H9 (cell line): Measurements from ENCODE around the gene CCNC. TPM values are rescaled to one million over a fixed set of nuclear protein-coding genes. Genes with fewer than 3 reads are reported as not detected.

Source experiments
- DNase-seq: peaks from one replicate; pipeline ENCODE4 v3.0.0-alpha.2; 2017
- H2AFZ ChIP-seq: one replicate; pipeline ENCODE4 v1.6.1; 2013; ENCODE audit warnings: mild to moderate bottlenecking, low read length, control low read depth, moderate library complexity
- H2AK5ac ChIP-seq: 2 replicates; pipeline ENCODE4 v1.6.1; 2013; ENCODE audit warnings: low read length, control low read depth, mixed read lengths; ENCODE audit not compliant: insufficient read length
- H2BK120ac ChIP-seq: one replicate; pipeline ENCODE4 v1.6.1; 2013; ENCODE audit warnings: low read depth, mild to moderate bottlenecking, low read length, control low read depth, inconsistent platforms; ENCODE audit not compliant: poor library complexity, severe bottlenecking
- H2BK12ac ChIP-seq: 2 replicates; pipeline ENCODE4 v1.6.1; 2013; ENCODE audit warnings: low read length, control low read depth, mixed read lengths, low read depth; ENCODE audit not compliant: insufficient read length
- H2BK15ac ChIP-seq: 2 replicates; pipeline ENCODE4 v1.6.1; 2013; ENCODE audit warnings: low read depth, low read length, control low read depth
- H2BK20ac ChIP-seq: one replicate; pipeline ENCODE4 v1.6.1; 2013; ENCODE audit warnings: low read depth, mild to moderate bottlenecking, low read length, control low read depth, inconsistent platforms; ENCODE audit not compliant: poor library complexity, severe bottlenecking
- H2BK5ac ChIP-seq: 2 replicates; pipeline ENCODE4 v1.6.1; 2013; ENCODE audit warnings: low read length, control low read depth, mixed read lengths; ENCODE audit not compliant: insufficient read length
- H3K14ac ChIP-seq: 2 replicates; pipeline ENCODE4 v1.6.1; 2013; ENCODE audit warnings: low read length, control low read depth; ENCODE audit not compliant: insufficient read depth
- H3K18ac ChIP-seq: 2 replicates; pipeline ENCODE4 v1.6.1; 2013; ENCODE audit warnings: low read depth, mild to moderate bottlenecking, mixed read lengths, low read length, control low read depth; ENCODE audit not compliant: insufficient read length
- H3K23ac ChIP-seq: 2 replicates; pipeline ENCODE4 v1.6.1; 2013; ENCODE audit warnings: low read length, control low read depth, mixed read lengths, low read depth; ENCODE audit not compliant: insufficient read length
- H3K23me2 ChIP-seq: 2 replicates; pipeline ENCODE4 v1.6.1; 2013; ENCODE audit warnings: low read depth, mild to moderate bottlenecking, mixed read lengths, low read length, control low read depth; ENCODE audit not compliant: insufficient read length, poor library complexity, severe bottlenecking
- H3K27ac ChIP-seq: 2 replicates; pipeline ENCODE4 v1.5.1; 2013; ENCODE audit warnings: low read length, control low read depth, mixed read lengths, low read depth; ENCODE audit not compliant: insufficient read length
- H3K27me3 ChIP-seq: 2 replicates; pipeline ENCODE4 v1.6.1; 2013; ENCODE audit warnings: low read length, control low read depth, inconsistent platforms; ENCODE audit not compliant: insufficient read depth
- H3K4ac ChIP-seq: 2 replicates; pipeline ENCODE4 v1.6.1; 2013; ENCODE audit warnings: low read depth, mild to moderate bottlenecking, control low read depth, inconsistent platforms, low read length, moderate library complexity
- H3K4me1 ChIP-seq: 2 replicates; pipeline ENCODE4 v1.6.1; 2013; ENCODE audit warnings: low read length, control low read depth, inconsistent platforms; ENCODE audit not compliant: insufficient read depth
- H3K4me2 ChIP-seq: 2 replicates; pipeline ENCODE4 v1.6.1; 2013; ENCODE audit warnings: low read length, control low read depth, mixed read lengths; ENCODE audit not compliant: insufficient read length, insufficient read depth
- H3K56ac ChIP-seq: 2 replicates; pipeline ENCODE4 v1.6.1; 2013; ENCODE audit warnings: low read depth, mild to moderate bottlenecking, mixed read lengths, low read length, control low read depth; ENCODE audit not compliant: insufficient read length
- H3K79me1 ChIP-seq: 2 replicates; pipeline ENCODE4 v1.6.1; 2013; ENCODE audit warnings: low read depth, mild to moderate bottlenecking, moderate library complexity, low read length, control low read depth, inconsistent platforms; ENCODE audit not compliant: insufficient read depth, poor library complexity, severe bottlenecking
- H3K79me2 ChIP-seq: 2 replicates; pipeline ENCODE4 v1.6.1; 2013; ENCODE audit warnings: low read length, control low read depth, inconsistent platforms; ENCODE audit not compliant: insufficient read depth
- H3K9ac ChIP-seq: 2 replicates; pipeline ENCODE4 v1.6.1; 2013; ENCODE audit warnings: low read length, control low read depth, mixed read lengths; ENCODE audit not compliant: insufficient read length; ENCODE audit errors: extremely low read depth
- H3K9me3 ChIP-seq: one replicate; pipeline ENCODE4 v1.6.1; 2013; ENCODE audit warnings: low read depth, low read length, inconsistent platforms; ENCODE audit not compliant: control insufficient read depth
- H3T11ph ChIP-seq: one replicate; pipeline ENCODE4 v1.6.1; 2013; ENCODE audit warnings: mild to moderate bottlenecking, low read length, control low read depth, inconsistent platforms
- H4K20me1 ChIP-seq: one replicate; pipeline ENCODE4 v1.6.1; 2013; ENCODE audit not compliant: control insufficient read depth, insufficient read length, insufficient read depth
- H4K5ac ChIP-seq: 2 replicates; pipeline ENCODE4 v1.6.1; 2013; ENCODE audit warnings: low read depth, mild to moderate bottlenecking, mixed read lengths, low read length, control low read depth; ENCODE audit not compliant: insufficient read length
- H4K8ac ChIP-seq: replicated peaks from 2 replicates; pipeline ENCODE4 v1.6.1; 2013; ENCODE audit warnings: low read length, control low read depth, mixed read lengths, low read depth; ENCODE audit not compliant: insufficient read length
- H4K91ac ChIP-seq: 2 replicates; pipeline ENCODE4 v1.6.1; 2013; ENCODE audit warnings: low read depth, mild to moderate bottlenecking, moderate library complexity, mixed read lengths, low read length, control low read depth; ENCODE audit not compliant: insufficient read length
- H3K27ac Mint-ChIP-seq, 3 experiments: 2 replicates in 2 of 3; 3 replicates in 1 of 3; pipeline ENCODE4 v1.8.0; 2020 to 2021; ENCODE audit warnings: mixed read lengths in 3 of 3, mild to moderate bottlenecking in 1 of 3, moderate library complexity in 1 of 3
- H3K27me3 Mint-ChIP-seq: 2 replicates; pipeline ENCODE4 v1.8.0; 2021; ENCODE audit warnings: low read depth, mild to moderate bottlenecking, moderate library complexity, mixed read lengths
- H3K36me3 Mint-ChIP-seq, 3 experiments: 2 replicates in 2 of 3; 3 replicates in 1 of 3; pipeline ENCODE4 v1.8.0; 2020 to 2021; ENCODE audit warnings: low read depth in 3 of 3, mixed read lengths in 3 of 3; ENCODE audit not compliant: insufficient read depth in 1 of 3
- H3K4me1 Mint-ChIP-seq, 2 experiments: 2 replicates each; pipeline ENCODE4 v1.8.0; 2020; ENCODE audit warnings: mixed read lengths in 2 of 2
- H3K4me3 Mint-ChIP-seq, 2 experiments: 2 replicates in 1 of 2; 3 replicates in 1 of 2; pipeline ENCODE4 v1.8.0; 2020 to 2021; ENCODE audit warnings: mild to moderate bottlenecking in 2 of 2, mixed read lengths in 2 of 2, moderate library complexity in 1 of 2
- H3K9me3 Mint-ChIP-seq, 2 experiments: 2 replicates in 1 of 2; 3 replicates in 1 of 2; pipeline ENCODE4 v1.8.0; 2020; ENCODE audit warnings: mild to moderate bottlenecking in 2 of 2, mixed read lengths in 2 of 2, moderate library complexity in 1 of 2
- WGBS: extraction: QIAGEN DNeasy Blood & Tissue Kit; methylation state at CpG from one replicate; pipeline ENCODE4 v1.1.7; 2013; ENCODE audit warnings: missing lambda C conversion rate, low lambda C conversion rate, mixed read lengths; ENCODE audit not compliant: insufficient read length; ENCODE audit errors: extremely low coverage; 5-methylcytosine and 5-hydroxymethylcytosine counted together
- total RNA-seq: library from RNA; stranded (reverse); gene quantifications from 2 replicates; pipeline ENCODE4 v1.2.1, GENCODE V29; 2021
- TF ChIP-seq, protein P1 (sequence below): fragments of 200-600 bp; sonication (generic); conservative IDR thresholded peaks from 3 replicates; pipeline ENCODE4 v1.8.0; 2021; ENCODE audit warnings: antibody characterized with exemption, mild to moderate bottlenecking

The CCNC gene
- total RNA-seq, 1 experiment from 2014 or later: 112 TPM

DNA sequence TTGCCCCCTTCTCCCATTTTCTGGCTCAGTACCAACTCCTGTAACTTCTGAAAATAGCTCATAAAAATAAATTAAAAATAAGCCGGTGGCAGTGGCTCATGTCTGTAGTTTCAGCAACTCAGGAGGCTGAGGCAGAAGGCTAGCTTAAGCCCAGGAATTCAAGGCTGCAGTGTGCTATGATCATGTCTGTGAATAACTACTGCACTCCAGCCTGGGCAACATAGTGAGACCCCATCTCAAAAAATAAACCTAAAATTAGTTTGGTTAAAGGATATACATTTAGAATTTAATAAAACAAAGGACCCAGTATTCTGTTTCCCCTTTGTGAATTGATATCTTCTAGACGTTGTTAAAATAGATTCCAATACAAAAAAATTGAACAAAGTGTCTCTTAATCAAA, 48.7 kb upstream of the CCNC start:
- H2BK12ac ChIP-seq: no peak overlapping the region
- no peak overlapping the region for H2BK120ac ChIP-seq
- H2BK5ac ChIP-seq: no peak overlapping the region
- no peak overlapping the region for H3K4me3 Mint-ChIP-seq
- H3K56ac ChIP-seq: no peak overlapping the region
- H3K27me3 Mint-ChIP-seq: peaks cover 99% of the 10 kb centered on the region
- no peak overlapping the region for H2AK5ac ChIP-seq
- no peak overlapping the region for H3K4me2 ChIP-seq
- peaks cover 8% of the 10 kb centered on the region for H3K23me2 ChIP-seq
- H3K14ac ChIP-seq: no peak overlapping the region
- no peak overlapping the region for H3K18ac ChIP-seq
- H3K36me3 Mint-ChIP-seq: peaks cover 0 to 4% (median 0%) of the 10 kb centered on the region in 3 experiments; a peak in 4 of 7 replicates
- H3K9me3 Mint-ChIP-seq: peaks cover 7 to 12% of the 10 kb centered on the region in 2 experiments
- WGBS: no CpG with 5 or more reads among the region's 2 CpGs
- H4K20me1 ChIP-seq: no peaks in the 10 kb centered on the region
- no peak overlapping the region for H4K8ac ChIP-seq
- H3T11ph ChIP-seq: no peak overlapping the region
- no peak overlapping the region for H3K27ac ChIP-seq
- no peak overlapping the region for H3K23ac ChIP-seq
- no peak overlapping the region for H3K4ac ChIP-seq
- no peaks in the 10 kb centered on the region for H3K79me2 ChIP-seq
- H2BK15ac ChIP-seq: no peak overlapping the region
- TF ChIP-seq, protein P1, sequence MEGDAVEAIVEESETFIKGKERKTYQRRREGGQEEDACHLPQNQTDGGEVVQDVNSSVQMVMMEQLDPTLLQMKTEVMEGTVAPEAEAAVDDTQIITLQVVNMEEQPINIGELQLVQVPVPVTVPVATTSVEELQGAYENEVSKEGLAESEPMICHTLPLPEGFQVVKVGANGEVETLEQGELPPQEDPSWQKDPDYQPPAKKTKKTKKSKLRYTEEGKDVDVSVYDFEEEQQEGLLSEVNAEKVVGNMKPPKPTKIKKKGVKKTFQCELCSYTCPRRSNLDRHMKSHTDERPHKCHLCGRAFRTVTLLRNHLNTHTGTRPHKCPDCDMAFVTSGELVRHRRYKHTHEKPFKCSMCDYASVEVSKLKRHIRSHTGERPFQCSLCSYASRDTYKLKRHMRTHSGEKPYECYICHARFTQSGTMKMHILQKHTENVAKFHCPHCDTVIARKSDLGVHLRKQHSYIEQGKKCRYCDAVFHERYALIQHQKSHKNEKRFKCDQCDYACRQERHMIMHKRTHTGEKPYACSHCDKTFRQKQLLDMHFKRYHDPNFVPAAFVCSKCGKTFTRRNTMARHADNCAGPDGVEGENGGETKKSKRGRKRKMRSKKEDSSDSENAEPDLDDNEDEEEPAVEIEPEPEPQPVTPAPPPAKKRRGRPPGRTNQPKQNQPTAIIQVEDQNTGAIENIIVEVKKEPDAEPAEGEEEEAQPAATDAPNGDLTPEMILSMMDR: no peak
- H3K9me3 ChIP-seq: no peaks in the 10 kb centered on the region
- H2BK20ac ChIP-seq: no peak overlapping the region
- no peak overlapping the region for H4K91ac ChIP-seq
- H2AFZ ChIP-seq: no peak overlapping the region
- no peak overlapping the region for H3K9ac ChIP-seq
- H3K79me1 ChIP-seq: no peaks in the 10 kb centered on the region
- no peak overlapping the region for H3K27ac Mint-ChIP-seq
- peaks cover 73% of the 10 kb centered on the region for H3K27me3 ChIP-seq
- no peaks in the 10 kb centered on the region for H3K4me1 ChIP-seq
- H3K4me1 Mint-ChIP-seq: peaks cover 8 to 14% of the 10 kb centered on the region in 2 experiments
- H4K5ac ChIP-seq: no peak overlapping the region
- no peak for DNase-seq
